Testis (tissue), 3 donors: Measurements from ENCODE around the gene PDXDC1. TPM values are rescaled to one million over a fixed set of nuclear protein-coding genes. Genes with fewer than 3 reads are reported as not detected.
"Not testable (repeated sequence)": the region's sequence is repeated elsewhere in the genome, so short reads cannot be mapped to it uniquely, and the experiment has no call there.

Experiments used
- DNase-seq: peaks from one replicate; pipeline ENCODE4 v3.0.0-alpha.2; 2019
- H3K27ac ChIP-seq, 2 donors: fragments of 200-600 bp; sonication (generic); one replicate each; pipeline ENCODE4 v1.5.1; 2019
- H3K27me3 ChIP-seq: fragments of 200-600 bp; sonication (generic); one replicate; pipeline ENCODE4 v1.5.1; 2019
- H3K36me3 ChIP-seq: fragments of 200-600 bp; sonication (generic); one replicate; pipeline ENCODE4 v1.5.1; 2017; ENCODE audit warnings: low read depth; ENCODE audit errors: missing control alignments
- H3K4me1 ChIP-seq: fragments of 200-600 bp; sonication (generic); one replicate; pipeline ENCODE4 v1.5.1; 2019
- H3K4me3 ChIP-seq, 2 donors: fragments of 200-600 bp; sonication (generic); one replicate each; pipeline ENCODE4 v1.5.1; 2017 to 2019
- H3K9me3 ChIP-seq: fragments of 200-600 bp; sonication (generic); one replicate; pipeline ENCODE4 v1.5.1; 2017
- WGBS, 2 donors: methylation state at CpG; one replicate each; pipeline ENCODE4 v1.1.5; 2018; 5-methylcytosine and 5-hydroxymethylcytosine counted together
- intact Hi-C: fragments of 100-400 bp; cut with DNase I; formaldehyde crosslinking; loops from one replicate; pipeline ENCODE4 v1.15.1; 2023; ENCODE audit warnings: low total_unique reads
- microRNA counts, 2 donors: library from miRNA; unstranded; fragments of <30 nt; microRNA quantifications; one replicate each; lab custom pipeline; 2016
- microRNA-seq, 2 donors: library from miRNA; unstranded; fragments of <30 nt; microRNA quantifications; one replicate each; pipeline ENCODE4, GENCODE V29; 2016; ENCODE audit warnings: borderline number of aligned reads in 2 of 2, borderline replicate concordance in 1 of 2
- polyA plus RNA-seq: library from polyadenylated mRNA; stranded (reverse); fragments of 350-450 nt; fragmentation: Illumina TruSeq; extraction: RNeasy Lipid Tissue Mini Kit (QIAGEN cat#74804); gene quantifications from one replicate; pipeline ENCODE4 v1.2.3, GENCODE V29; 2014; ENCODE audit warnings: low read depth, low replicate concordance; ENCODE audit not compliant: insufficient read depth
- small RNA-seq, 2 donors: library from RNA; depleted of rRNA; stranded (forward); fragments of <200 nt; gene quantifications; one replicate each; pipeline ENCODE3, GENCODE V24; 2016
- total RNA-seq, 2 donors: library from RNA; depleted of rRNA; stranded (reverse); fragments of >200 nt; gene quantifications; one replicate each; pipeline ENCODE4 v1.2.3, GENCODE V29; 2016

PDXDC1 gene
- total and polyA plus RNA-seq, 3 donors from 2014 or later: 171 to 257 (median 247) TPM

- H3K27ac ChIP-seq, H3K36me3 ChIP-seq, DNase-seq, H3K4me1 ChIP-seq, H3K27me3 ChIP-seq, H3K9me3 ChIP-seq, H3K4me3 ChIP-seq, intact Hi-C loops: not testable (repeated sequence)
- WGBS, 2 donors: 88 to 100% methylated on average over 1 of the region's 1 CpG
Measured at GRCh38 chr16:15180946-15181345, 206.1 kb downstream of the PDXDC1 start.

GRCh38 chr16:15184000-15184399 is 209.2 kb downstream of the PDXDC1 start:
- intact Hi-C loops, H3K4me3 ChIP-seq, DNase-seq, H3K27ac ChIP-seq, H3K36me3 ChIP-seq, H3K27me3 ChIP-seq, H3K9me3 ChIP-seq, H3K4me1 ChIP-seq: not testable (repeated sequence)
- 80% methylated on average over 1 of the region's 1 CpG; no CpG with 5 or more reads in 1 of the 2 donors for WGBS, 2 donors

MicroRNAs within 50 kb of the gene (microRNA counts, 767-probe panel; counts per million panel counts)
- microRNA hsa-miR-1972 (lab: Ali Mortazavi, UCI): 0 to 152 counts per million in 2 donors

Small RNA genes lying within 50 kb of the gene (microRNA-seq; reads per million reads assigned to microRNA genes)
- 0 reads per million in 2 donors for gene MIR1972-1
- gene MIR3180-4: 0 to 0.70 reads per million in 2 donors
- 0 reads per million in 2 donors for gene MIR6511A1
- 0 reads per million in 2 donors for gene MIR6511B2
- 0 reads per million in 2 donors for gene MIR6770-1

Small RNA genes lying within 50 kb of the gene (small RNA-seq; reads per million reads assigned to genes)
- gene AC138932.4 (0 reads per million in 2 donors), gene MIR1972-1 (0 to 0.19 reads per million in 2 donors), gene MIR3180-4 (0 reads per million in 2 donors), gene MIR6511A1 (0 reads per million in 2 donors), gene MIR6770-1 (0 reads per million in 2 donors), gene RF00019 (0 reads per million in 2 donors)

Other genes starting within 250 kb of the PDXDC1 start
- 1 to 10 TPM; 7.0 to 7.7 TPM for gene NPIPA2, start 232.5 kb upstream of the PDXDC1 start, total RNA-seq
- 17.8 TPM for gene NPIPA2, start 232.5 kb upstream of the PDXDC1 start, polyA plus RNA-seq
- 10 to 100 TPM; 70.8 to 71.5 TPM for gene NOMO1, start 141.3 kb upstream of the PDXDC1 start, total RNA-seq
- 86.6 TPM for gene NOMO1, start 141.3 kb upstream of the PDXDC1 start, polyA plus RNA-seq
- gene NPIPA1, start 37.6 kb upstream of the PDXDC1 start, total RNA-seq: 100 to 1,000 TPM; 169 to 173 TPM
- gene NPIPA1, start 37.6 kb upstream of the PDXDC1 start, polyA plus RNA-seq: 170 TPM
- 10 to 100 TPM; 46.1 to 52.8 TPM for gene NTAN1, start 81.0 kb downstream of the PDXDC1 start, total RNA-seq
- gene NTAN1, start 81.0 kb downstream of the PDXDC1 start, polyA plus RNA-seq: 65.9 TPM
- gene RRN3, start 119.2 kb downstream of the PDXDC1 start, total RNA-seq: 10 to 100 TPM; 44.3 to 50.1 TPM
- 31.0 TPM for gene RRN3, start 119.2 kb downstream of the PDXDC1 start, polyA plus RNA-seq